OCI-LY7 (cell line): ENCODE results near the gene VSIG8. TPM values are rescaled to one million over a fixed set of nuclear protein-coding genes. Genes with fewer than 3 reads are reported as not detected.

ENCODE experiments used
- BruUV-seq: library from RNA; stranded (reverse); fragments of 400-500 nt; replicated peaks from 2 replicates; lab custom pipeline; 2021; lab: Mats Ljungman, UMichigan
- CTCF ChIA-PET: fragments of 300-600 bp; sonication (Branson Sonifier 250); formaldehyde crosslinking; loops from one replicate; lab custom pipeline; 2022; ENCODE audit warnings: antibody characterized with exemption; ENCODE audit not compliant: unreplicated experiment; lab: Charles Lee
- POLR2A ChIA-PET: fragments of 300-600 bp; sonication (Branson Sonifier 250); formaldehyde crosslinking; loops from one replicate; lab custom pipeline; 2022; ENCODE audit warnings: antibody characterized with exemption; lab: Charles Lee
- DNase-seq: peaks from one replicate; pipeline ENCODE4 v3.0.0-alpha.2; 2015; ENCODE audit warnings: low spot score
- H2AFZ ChIP-seq: fragments of 200-600 bp; sonication (generic), shearing (Covaris generic); 2 replicates; pipeline ENCODE4 v1.6.1; 2014; ENCODE audit warnings: mild to moderate bottlenecking, antibody characterized with exemption, low read length, moderate library complexity
- H3K27ac ChIP-seq: fragments of 200-600 bp; sonication (generic); 2 replicates; pipeline ENCODE4 v1.5.1; 2014; ENCODE audit warnings: mixed run types, low read depth, mild to moderate bottlenecking, moderate library complexity, low read length, inconsistent platforms; ENCODE audit not compliant: poor library complexity, severe bottlenecking
- H3K36me3 ChIP-seq: fragments of 200-600 bp; sonication (generic); 2 replicates; pipeline ENCODE4 v1.6.1; 2014; ENCODE audit warnings: mild to moderate bottlenecking, antibody characterized with exemption, low read length, moderate library complexity, mixed read lengths; ENCODE audit not compliant: insufficient read depth
- H3K4me1 ChIP-seq: fragments of 200-600 bp; sonication (generic); 2 replicates; pipeline ENCODE4 v1.5.1; 2014; ENCODE audit warnings: mild to moderate bottlenecking, low read length; ENCODE audit not compliant: insufficient read depth, poor library complexity, severe bottlenecking
- H3K4me2 ChIP-seq: fragments of 200-600 bp; sonication (generic); 2 replicates; pipeline ENCODE4 v1.6.1; 2014; ENCODE audit warnings: mild to moderate bottlenecking, low read length
- H3K4me3 ChIP-seq: fragments of 200-600 bp; sonication (generic); 2 replicates; pipeline ENCODE4 v1.5.1; 2014; ENCODE audit warnings: mild to moderate bottlenecking, low read depth, low read length; ENCODE audit not compliant: poor library complexity, severe bottlenecking
- H3K79me2 ChIP-seq: fragments of 200-600 bp; sonication (generic); 2 replicates; pipeline ENCODE4 v1.6.1; 2016; ENCODE audit warnings: low read depth, mild to moderate bottlenecking, low read length, moderate library complexity, mixed read lengths; ENCODE audit not compliant: insufficient read depth
- H3K9me2 ChIP-seq: fragments of 200-600 bp; sonication (generic); 2 replicates; pipeline ENCODE4 v1.6.1; 2016; ENCODE audit warnings: mild to moderate bottlenecking, low read length, mixed read lengths; ENCODE audit not compliant: insufficient read depth
- H3K9me3 ChIP-seq: fragments of 200-600 bp; sonication (generic); 2 replicates; pipeline ENCODE4 v1.6.1; 2014; ENCODE audit warnings: mild to moderate bottlenecking, mixed run types, low read length, mixed read lengths
- H4K20me1 ChIP-seq: fragments of 200-600 bp; sonication (generic); 2 replicates; pipeline ENCODE4 v1.6.1; 2014; ENCODE audit warnings: mild to moderate bottlenecking, antibody characterized with exemption, low read length, moderate library complexity, mixed read lengths; ENCODE audit not compliant: insufficient read depth
- EZH2phosphoT487 ChIP-seq: fragments of 200-600 bp; sonication (generic); IDR thresholded peaks from 2 replicates; pipeline ENCODE4 v1.6.1; 2018; ENCODE audit warnings: low read depth, borderline replicate concordance, mild to moderate bottlenecking, mixed run types, antibody characterized with exemption, low read length, moderate library complexity, mixed read lengths
- intact Hi-C: fragments of 100-400 bp; cut with micrococcal nuclease; formaldehyde crosslinking; loops from one replicate; pipeline ENCODE4 v1.10.0; 2022; ENCODE audit not compliant: unreplicated experiment
- total RNA-seq, 2 experiments: library from RNA; depleted of rRNA in 1 of 2; stranded (reverse); fragments of >200 nt in 1 of 2; shearing (Covaris generic) in 1 of 2; gene quantifications; 2 replicates each; pipeline ENCODE4 v1.2.3, GENCODE V29; 2014 to 2022
- TF ChIP-seq, protein P1 (sequence below): fragments of 200-600 bp; sonication (generic); conservative IDR thresholded peaks from 2 replicates; pipeline ENCODE4 v1.5.1; 2014; ENCODE audit warnings: mild to moderate bottlenecking, antibody characterized with exemption, low read length, moderate library complexity, mixed read lengths

VSIG8 gene
- total RNA-seq, 2 experiments from 2014 or later: not detected

DNA sequence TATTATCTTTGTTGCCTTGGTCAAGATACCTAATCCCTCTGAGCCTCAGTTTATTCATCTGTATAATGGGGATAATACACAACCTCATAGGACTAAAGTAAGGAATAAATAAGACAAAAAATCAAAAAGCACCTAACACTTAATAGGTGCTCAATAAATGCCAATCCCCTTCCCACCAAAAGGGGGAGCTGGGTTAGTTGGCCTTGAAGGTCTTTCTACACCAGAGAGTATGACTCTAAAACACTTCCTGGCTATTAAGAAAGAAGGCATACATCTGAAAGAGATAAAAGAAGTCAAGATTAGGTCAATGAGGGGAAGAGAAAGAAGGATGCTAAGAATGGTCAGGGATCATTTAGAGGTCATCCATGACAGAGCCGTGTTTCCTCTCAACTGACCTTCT lies 11.1 kb downstream of the VSIG8 start:
- peak; percentile 4 for DNase-seq
- Histone ChIP-seq H3K27ac (no peak overlapping the region), H3K9me2 (no peaks in the 10 kb centered on the region), H2AFZ (no peak overlapping the region), H3K79me2 (no peaks in the 10 kb centered on the region), H4K20me1 (no peaks in the 10 kb centered on the region), H3K9me3 (no peaks in the 10 kb centered on the region), H3K36me3 (no peaks in the 10 kb centered on the region), H3K4me3 (no peak overlapping the region), H3K4me2 (no peak overlapping the region), H3K4me1 (no peaks in the 10 kb centered on the region)
- POLR2A ChIA-PET: interaction anchor here (0.6 to 1.1 kb wide), 2 partner anchors 24 to 1759 kb away, joined by 3 to 8 read pairs; no protein-coding TSS in a partner anchor
- TF ChIP-seq, protein P1, sequence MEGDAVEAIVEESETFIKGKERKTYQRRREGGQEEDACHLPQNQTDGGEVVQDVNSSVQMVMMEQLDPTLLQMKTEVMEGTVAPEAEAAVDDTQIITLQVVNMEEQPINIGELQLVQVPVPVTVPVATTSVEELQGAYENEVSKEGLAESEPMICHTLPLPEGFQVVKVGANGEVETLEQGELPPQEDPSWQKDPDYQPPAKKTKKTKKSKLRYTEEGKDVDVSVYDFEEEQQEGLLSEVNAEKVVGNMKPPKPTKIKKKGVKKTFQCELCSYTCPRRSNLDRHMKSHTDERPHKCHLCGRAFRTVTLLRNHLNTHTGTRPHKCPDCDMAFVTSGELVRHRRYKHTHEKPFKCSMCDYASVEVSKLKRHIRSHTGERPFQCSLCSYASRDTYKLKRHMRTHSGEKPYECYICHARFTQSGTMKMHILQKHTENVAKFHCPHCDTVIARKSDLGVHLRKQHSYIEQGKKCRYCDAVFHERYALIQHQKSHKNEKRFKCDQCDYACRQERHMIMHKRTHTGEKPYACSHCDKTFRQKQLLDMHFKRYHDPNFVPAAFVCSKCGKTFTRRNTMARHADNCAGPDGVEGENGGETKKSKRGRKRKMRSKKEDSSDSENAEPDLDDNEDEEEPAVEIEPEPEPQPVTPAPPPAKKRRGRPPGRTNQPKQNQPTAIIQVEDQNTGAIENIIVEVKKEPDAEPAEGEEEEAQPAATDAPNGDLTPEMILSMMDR: peak; percentile 57
- TF ChIP-seq EZH2phosphoT487: no peak
- intact Hi-C loops: no loop called here
- CTCF ChIA-PET: no interaction called here
- BruUV-seq: no TSS peak

DNA sequence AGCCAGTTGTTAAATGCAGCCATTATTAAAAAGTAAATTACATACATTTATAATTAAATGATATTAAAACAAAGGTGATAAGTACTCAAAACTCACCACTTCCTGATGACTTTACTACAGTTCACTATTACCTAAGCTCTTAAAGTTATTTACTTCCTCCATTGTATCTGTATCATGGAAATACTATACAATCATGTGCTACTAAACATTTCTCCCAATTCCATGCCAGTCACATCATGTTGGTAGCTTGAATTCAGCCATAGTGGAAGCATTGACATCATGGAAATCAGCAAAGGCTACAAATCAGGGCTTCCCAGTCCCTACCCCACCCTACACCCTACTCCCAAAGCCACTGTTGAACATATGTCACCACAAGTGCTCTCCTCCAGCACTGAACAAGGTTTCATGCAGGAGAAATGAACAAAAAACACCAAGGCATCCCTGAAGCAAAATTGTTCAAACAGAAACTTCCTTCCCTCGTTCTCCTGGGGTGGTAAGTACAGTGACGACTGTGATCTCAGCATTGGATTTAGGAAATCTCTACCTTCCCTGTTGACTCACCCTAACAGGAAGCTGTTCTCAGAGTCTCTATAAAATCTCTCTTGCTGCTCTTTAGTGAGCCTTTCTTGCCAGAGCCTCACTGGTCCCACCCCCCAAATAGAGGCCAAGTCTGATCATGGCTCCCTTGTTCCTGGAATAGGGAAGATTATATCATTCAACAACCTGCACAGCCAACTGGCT lies 12.7 kb downstream of the VSIG8 start:
- Histone ChIP-seq H3K9me3 (no peaks in the 10 kb centered on the region), H3K9me2 (no peaks in the 10 kb centered on the region), H3K4me2 (no peak overlapping the region), H3K27ac (no peak overlapping the region), H3K4me1 (no peaks in the 10 kb centered on the region), H4K20me1 (no peaks in the 10 kb centered on the region), H3K79me2 (no peaks in the 10 kb centered on the region), H3K4me3 (no peak overlapping the region), H3K36me3 (no peaks in the 10 kb centered on the region), H2AFZ (no peak overlapping the region)
- DNase-seq: no peak
- no TSS peak for BruUV-seq
- intact Hi-C loops: no loop called here
- CTCF ChIA-PET: no interaction called here
- POLR2A ChIA-PET: no interaction called here
- TF ChIP-seq EZH2phosphoT487: no peak
- TF ChIP-seq, protein P1: no peak

DNA sequence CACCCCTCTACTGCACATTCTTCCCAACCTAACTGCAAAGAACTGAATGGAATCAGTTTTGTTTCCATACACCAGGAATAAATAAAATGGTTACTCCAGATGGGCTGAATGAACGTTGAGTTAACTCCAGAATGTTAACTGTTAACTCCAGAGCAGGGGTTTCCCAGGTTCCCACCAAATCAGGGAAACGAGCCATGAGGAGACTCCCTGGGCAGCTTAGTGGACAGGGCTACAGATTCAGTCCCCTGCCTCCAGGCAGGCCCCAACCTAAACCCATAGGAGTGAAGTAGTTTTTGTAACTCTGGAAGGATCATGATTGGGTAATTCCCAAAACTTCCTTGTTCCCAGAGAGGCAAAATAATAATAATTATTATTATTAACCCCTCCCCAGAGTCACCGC lies 14.1 kb downstream of the VSIG8 start:
- Histone ChIP-seq H3K4me1 (no peaks in the 10 kb centered on the region), H3K4me3 (no peak overlapping the region), H3K36me3 (no peaks in the 10 kb centered on the region), H3K79me2 (no peaks in the 10 kb centered on the region), H3K27ac (no peak overlapping the region), H3K9me3 (no peaks in the 10 kb centered on the region), H3K9me2 (no peaks in the 10 kb centered on the region), H4K20me1 (no peaks in the 10 kb centered on the region), H2AFZ (no peak overlapping the region), H3K4me2 (no peak overlapping the region)
- intact Hi-C loops: no loop called here
- BruUV-seq: no TSS peak
- POLR2A ChIA-PET: no interaction called here
- CTCF ChIA-PET: no interaction called here
- TF ChIP-seq, protein P1: no peak
- TF ChIP-seq EZH2phosphoT487: no peak
- DNase-seq: no peak
